HG03103 (cell line): ENCODE results near the gene VWF.
"Not testable (repeated sequence)": the region's sequence is repeated elsewhere in the genome, so short reads cannot be mapped to it uniquely, and the experiment has no call there.

Experiments used
- ATAC-seq: cut with Tn5 transposase; IDR thresholded peaks from one replicate; pipeline ENCODE4 v1.9.1; 2021; ENCODE audit warnings: low read depth; ENCODE audit not compliant: unreplicated experiment

VWF gene

GRCh38 chr12:6146509-6146908, 22.0 kb upstream of the VWF start:
- no peak for ATAC-seq

GRCh38 chr12:6145564-6145963, 21.1 kb upstream of the VWF start:
- no peak for ATAC-seq

- ATAC-seq = no peak
Observed at GRCh38 chr12:6143303-6143675, 18.8 kb upstream of the VWF start.

GRCh38 chr12:6142368-6143302, 18.2 kb upstream of the VWF start:
- not testable (repeated sequence) for ATAC-seq

GRCh38 chr12:6141731-6142367, 17.4 kb upstream of the VWF start:
- not testable (repeated sequence) for ATAC-seq

GRCh38 chr12:6140651-6141447, 16.4 kb upstream of the VWF start:
- ATAC-seq = no peak

- ATAC-seq = no peak
Observed at GRCh38 chr12:6135071-6135470, 10.6 kb upstream of the VWF start.

GRCh38 chr12:6133642-6134041, 9.2 kb upstream of the VWF start:
- no peak for ATAC-seq

- no peak for ATAC-seq
Observed at GRCh38 chr12:6132496-6132895, 8.0 kb upstream of the VWF start.

GRCh38 chr12:6125310-6125608, 789 bp upstream of the VWF start:
- no peak for ATAC-seq

GRCh38 chr12:6123258-6123657, 1.2 kb downstream of the VWF start:
- ATAC-seq = no peak

GRCh38 chr12:6122201-6122600, 2.3 kb downstream of the VWF start:
- no peak for ATAC-seq

GRCh38 chr12:6120796-6121473, 3.5 kb downstream of the VWF start:
- ATAC-seq = no peak

GRCh38 chr12:6118891-6119568, 5.4 kb downstream of the VWF start:
- no peak for ATAC-seq

GRCh38 chr12:6116471-6117021, 7.9 kb downstream of the VWF start:
- no peak for ATAC-seq

GRCh38 chr12:6115389-6115788, 9.1 kb downstream of the VWF start:
- ATAC-seq = no peak

- no peak for ATAC-seq
Observed at GRCh38 chr12:6114476-6114870, 10.0 kb downstream of the VWF start.

- ATAC-seq = no peak
Observed at GRCh38 chr12:6113691-6114475, 10.6 kb downstream of the VWF start.

- no peak for ATAC-seq
Observed at GRCh38 chr12:6112004-6112403, 12.5 kb downstream of the VWF start.
